Mammary epithelial cell (primary cell): ENCODE measurements around the gene GADL1.

Experiments used
- CTCF ChIP-seq, 2 donors: IDR thresholded peaks in 1 of 2; conservative IDR thresholded peaks in 1 of 2; 2 replicates each; pipeline ENCODE4 v1.5.1; 2011 to 2012; ENCODE audit warnings: inconsistent platforms in 2 of 2, low read length in 2 of 2, mild to moderate bottlenecking in 2 of 2, control low read depth in 1 of 2, low read depth in 1 of 2; ENCODE audit not compliant: insufficient read depth in 1 of 2; ENCODE audit errors: extremely low read depth in 1 of 2
- EZH2 ChIP-seq: IDR thresholded peaks from 2 replicates; pipeline ENCODE4 v1.6.1; 2012; ENCODE audit warnings: low read length, inconsistent platforms, borderline replicate concordance

GRCh38 chr3:30761374-30761773 is 133.1 kb downstream of the GADL1 start:
- no peak for TF ChIP-seq CTCF (conservative IDR thresholded peaks at IDR 0.05 in 1 of 2, IDR thresholded peaks at IDR 0.05 in 1 of 2; ENCODE audit: extremely low read depth in 1 of 2, insufficient read depth in 1 of 2, low read depth in 1 of 2, low read length in 2 of 2)
- TF ChIP-seq EZH2: no peak
